ENCODE results near the gene VPS33A. TPM values are rescaled to one million over a fixed set of nuclear protein-coding genes. Genes with fewer than 3 reads are reported as not detected.

The VPS33A gene
- total RNA-seq, 1 donor from 2014 or later, result 34.3 TPM

- no peak for DNase-seq (ENCODE audit: low read depth)
- Mint-ChIP-seq H3K4me3 (ENCODE audit: unreplicated experiment) (no peak overlapping the region), H3K27ac (ENCODE audit: unreplicated experiment) (no peak overlapping the region), H3K4me1 (ENCODE audit: low read depth, unreplicated experiment) (no peaks in the 10 kb centered on the region), H3K27me3 (ENCODE audit: low read depth, unreplicated experiment) (no peaks in the 10 kb centered on the region), H3K9me3 (ENCODE audit: unreplicated experiment) (no peaks in the 10 kb centered on the region), H3K36me3 (ENCODE audit: low read depth, unreplicated experiment) (peaks cover 18% of the 10 kb centered on the region)
- Histone ChIP-seq H3K9ac (ENCODE audit: low read length) (no peak overlapping the region), H3K79me2 (ENCODE audit: insufficient read depth, low read length) (no peaks in the 10 kb centered on the region), H3K36me3 (ENCODE audit: insufficient read depth, low read length) (peaks cover 23% of the 10 kb centered on the region), H4K20me1 (ENCODE audit: insufficient read depth, low read length) (peaks cover 16% of the 10 kb centered on the region), H2AFZ (ENCODE audit: low read depth, low read length) (no peak overlapping the region), H3K27ac (ENCODE audit: low read depth, low read length) (no peak overlapping the region), H3K4me1 (ENCODE audit: insufficient read depth, low read length) (no peaks in the 10 kb centered on the region), H3K4me3 (ENCODE audit: insufficient read depth, low read depth, low read length) (no peak overlapping the region), H3K4me2 (ENCODE audit: low read length) (no peak overlapping the region), H3K27me3 (ENCODE audit: insufficient read depth, low read length) (no peaks in the 10 kb centered on the region), H3K9me3 (ENCODE audit: insufficient read depth, low read depth, low read length) (no peaks in the 10 kb centered on the region)
- FAIRE-seq, result no peak
- no peak for TF ChIP-seq EZH2 (IDR thresholded peaks at IDR 0.05; ENCODE audit: insufficient read depth, low read length)
- no peak for TF ChIP-seq CTCF (IDR thresholded peaks at IDR 0.05; ENCODE audit: insufficient read depth, low read depth, low read length)
Observed at GRCh38 chr12:122230798-122231197, 35.5 kb downstream of the VPS33A start.

GRCh38 chr12:122228092-122228491, 38.2 kb downstream of the VPS33A start:
- Histone ChIP-seq H3K27ac (ENCODE audit: low read depth, low read length) (no peak overlapping the region), H3K27me3 (ENCODE audit: insufficient read depth, low read length) (no peaks in the 10 kb centered on the region), H3K9ac (ENCODE audit: low read length) (no peak overlapping the region), H3K36me3 (ENCODE audit: insufficient read depth, low read length) (peaks cover 18% of the 10 kb centered on the region), H3K9me3 (ENCODE audit: insufficient read depth, low read depth, low read length) (no peaks in the 10 kb centered on the region), H4K20me1 (ENCODE audit: insufficient read depth, low read length) (peaks cover 30% of the 10 kb centered on the region), H3K4me1 (ENCODE audit: insufficient read depth, low read length) (peaks cover 11% of the 10 kb centered on the region), H2AFZ (ENCODE audit: low read depth, low read length) (no peak overlapping the region), H3K4me3 (ENCODE audit: insufficient read depth, low read depth, low read length) (no peak overlapping the region), H3K79me2 (ENCODE audit: insufficient read depth, low read length) (peaks cover 24% of the 10 kb centered on the region), H3K4me2 (ENCODE audit: low read length) (no peak overlapping the region)
- DNase-seq (ENCODE audit: low read depth) (no peak), FAIRE-seq (no peak)
- TF ChIP-seq CTCF (IDR thresholded peaks at IDR 0.05; ENCODE audit: insufficient read depth, low read depth, low read length), result no peak
- TF ChIP-seq EZH2 (IDR thresholded peaks at IDR 0.05; ENCODE audit: insufficient read depth, low read length), result no peak
- H3K36me3 Mint-ChIP-seq (ENCODE audit: low read depth, unreplicated experiment), result peaks cover 19% of the 10 kb centered on the region
- H3K27ac Mint-ChIP-seq (ENCODE audit: unreplicated experiment), result no peak overlapping the region
- peaks cover 15% of the 10 kb centered on the region for H3K4me1 Mint-ChIP-seq (ENCODE audit: low read depth, unreplicated experiment)
- H3K9me3 Mint-ChIP-seq (ENCODE audit: unreplicated experiment), result no peaks in the 10 kb centered on the region
- no peaks in the 10 kb centered on the region for H3K27me3 Mint-ChIP-seq (ENCODE audit: low read depth, unreplicated experiment)
- H3K4me3 Mint-ChIP-seq (ENCODE audit: unreplicated experiment), result no peak overlapping the region

- Histone ChIP-seq H3K36me3 (ENCODE audit: insufficient read depth, low read length) (peaks cover 15% of the 10 kb centered on the region), H2AFZ (ENCODE audit: low read depth, low read length) (no peak overlapping the region), H3K4me1 (ENCODE audit: insufficient read depth, low read length) (peaks cover 14% of the 10 kb centered on the region), H3K9me3 (ENCODE audit: insufficient read depth, low read depth, low read length) (no peaks in the 10 kb centered on the region), H4K20me1 (ENCODE audit: insufficient read depth, low read length) (peaks cover 37% of the 10 kb centered on the region), H3K79me2 (ENCODE audit: insufficient read depth, low read length) (peaks cover 32% of the 10 kb centered on the region), H3K9ac (ENCODE audit: low read length) (no peak overlapping the region), H3K4me3 (ENCODE audit: insufficient read depth, low read depth, low read length) (no peak overlapping the region), H3K4me2 (ENCODE audit: low read length) (no peak overlapping the region), H3K27me3 (ENCODE audit: insufficient read depth, low read length) (no peaks in the 10 kb centered on the region), H3K27ac (ENCODE audit: low read depth, low read length) (no peak overlapping the region)
- no peak overlapping the region for H3K27ac Mint-ChIP-seq (ENCODE audit: unreplicated experiment)
- peaks cover 18% of the 10 kb centered on the region for H3K36me3 Mint-ChIP-seq (ENCODE audit: low read depth, unreplicated experiment)
- DNase-seq (ENCODE audit: low read depth) (no peak), FAIRE-seq (no peak)
- H3K4me1 Mint-ChIP-seq (ENCODE audit: low read depth, unreplicated experiment), result peaks cover 20% of the 10 kb centered on the region
- no peaks in the 10 kb centered on the region for H3K27me3 Mint-ChIP-seq (ENCODE audit: low read depth, unreplicated experiment)
- H3K9me3 Mint-ChIP-seq (ENCODE audit: unreplicated experiment), result no peaks in the 10 kb centered on the region
- H3K4me3 Mint-ChIP-seq (ENCODE audit: unreplicated experiment), result peak overlapping the region; percentile 27
- TF ChIP-seq CTCF (IDR thresholded peaks at IDR 0.05; ENCODE audit: insufficient read depth, low read depth, low read length) (no peak), EZH2 (IDR thresholded peaks at IDR 0.05; ENCODE audit: insufficient read depth, low read length) (no peak)
Observed at GRCh38 chr12:122227341-122227740, 39.0 kb downstream of the VPS33A start.

Measured in astrocyte (in vitro differentiated cells and primary cell).